Measurements from ENCODE around the gene LIG1.
A peak's percentile ranks its signal among the peaks of the same experiment; 100 is the strongest.

Gene LIG1

DNA sequence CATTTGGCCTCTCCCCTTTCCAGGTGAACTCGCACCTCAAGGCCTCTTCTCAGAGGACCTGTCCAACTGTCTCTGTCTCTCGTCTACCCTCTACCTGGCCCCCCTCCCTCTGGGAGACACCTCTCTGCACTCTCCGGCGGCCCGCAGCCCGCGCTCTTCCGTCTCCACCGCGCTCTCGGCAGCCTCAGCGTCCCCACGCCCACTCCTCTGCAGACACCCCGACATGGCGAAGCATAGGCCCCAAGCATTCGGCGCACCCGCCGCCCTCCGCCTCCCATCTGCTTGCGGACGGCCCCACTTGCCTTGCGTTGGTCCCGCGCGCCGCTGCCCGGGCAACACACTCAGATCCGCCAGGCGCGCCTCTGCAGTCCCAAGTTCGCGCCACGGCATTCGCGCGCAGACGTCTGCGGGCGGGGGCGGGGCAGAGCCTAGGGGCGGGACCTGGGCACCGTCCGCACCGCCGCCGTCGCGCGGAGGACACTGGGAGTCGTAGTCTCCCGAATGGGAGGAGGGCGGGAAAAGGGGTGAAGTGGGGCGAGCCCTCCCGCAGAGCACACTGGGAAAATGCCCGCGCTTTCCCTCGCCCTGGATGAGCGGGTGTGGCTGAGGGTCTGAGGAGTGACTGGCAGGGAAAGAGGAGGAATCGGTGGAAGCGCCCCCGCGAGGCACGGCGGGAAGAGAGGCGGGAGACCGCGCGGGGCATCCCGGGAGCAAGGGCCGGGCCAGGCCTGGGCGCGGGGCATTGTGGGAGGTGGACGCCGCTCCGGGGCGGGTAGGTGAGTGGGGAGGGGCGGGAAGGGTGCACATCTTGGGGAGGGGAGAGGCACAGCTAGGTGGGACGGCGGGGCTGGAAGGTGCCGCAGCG, at the start of gene LIG1, which contains the start of gene ZSWIM9:
TSS of gene LIG1 (minus strand) at position 406 of the 865 bp plus-strand sequence. CDS start 4,778 bp downstream, outside the sequence.
TSS of gene ZSWIM9 (plus strand) at position 742 of the 865 bp plus-strand sequence. CDS start 1,123 bp downstream, outside the sequence.
- DNase-seq = peak; percentile 91

- no peak for DNase-seq
Observed at GRCh38 chr19:48218997-48219396, 48.9 kb upstream of the LIG1 start.

GRCh38 chr19:48216933-48217332, 46.8 kb upstream of the LIG1 start:
- DNase-seq = no peak

DNA sequence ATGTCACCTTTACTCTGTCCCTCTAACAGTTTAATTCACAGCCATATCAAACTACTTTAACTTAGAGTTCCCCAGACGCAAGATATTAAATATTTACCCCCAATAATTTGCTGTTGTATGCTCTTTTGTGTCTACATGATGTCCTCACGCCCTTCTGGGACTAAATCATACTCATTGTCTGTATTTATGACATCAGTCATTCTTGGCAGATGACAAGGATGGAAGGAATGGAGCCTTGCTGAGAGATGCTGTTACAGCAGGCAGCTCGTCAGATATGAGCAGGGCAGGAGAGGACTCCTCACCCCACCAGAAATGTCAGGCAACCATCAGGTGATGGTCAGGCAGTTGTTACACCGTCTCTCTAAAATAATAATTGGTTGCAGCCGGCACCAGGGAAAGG, 43.8 kb upstream of the LIG1 start:
- no peak for DNase-seq

DNA sequence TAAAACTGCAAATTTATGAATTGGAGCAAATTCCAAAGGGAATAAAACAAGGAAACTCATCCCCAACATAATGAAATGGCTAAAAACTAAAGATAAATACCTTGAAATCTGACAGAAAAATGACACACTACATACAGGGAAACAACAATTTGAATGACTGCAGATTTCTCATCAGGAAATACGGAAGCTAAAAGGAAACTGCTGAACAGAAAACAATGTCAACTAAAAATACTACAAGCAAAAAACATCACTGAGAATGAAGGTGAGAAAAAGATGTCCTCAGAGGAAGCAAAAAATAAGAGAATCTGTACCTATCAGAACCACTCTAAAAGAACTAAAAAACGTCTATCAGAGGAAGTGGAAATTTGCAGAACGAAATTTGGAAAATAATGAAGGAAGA, 39.9 kb upstream of the LIG1 start:
- no peak for DNase-seq

DNA sequence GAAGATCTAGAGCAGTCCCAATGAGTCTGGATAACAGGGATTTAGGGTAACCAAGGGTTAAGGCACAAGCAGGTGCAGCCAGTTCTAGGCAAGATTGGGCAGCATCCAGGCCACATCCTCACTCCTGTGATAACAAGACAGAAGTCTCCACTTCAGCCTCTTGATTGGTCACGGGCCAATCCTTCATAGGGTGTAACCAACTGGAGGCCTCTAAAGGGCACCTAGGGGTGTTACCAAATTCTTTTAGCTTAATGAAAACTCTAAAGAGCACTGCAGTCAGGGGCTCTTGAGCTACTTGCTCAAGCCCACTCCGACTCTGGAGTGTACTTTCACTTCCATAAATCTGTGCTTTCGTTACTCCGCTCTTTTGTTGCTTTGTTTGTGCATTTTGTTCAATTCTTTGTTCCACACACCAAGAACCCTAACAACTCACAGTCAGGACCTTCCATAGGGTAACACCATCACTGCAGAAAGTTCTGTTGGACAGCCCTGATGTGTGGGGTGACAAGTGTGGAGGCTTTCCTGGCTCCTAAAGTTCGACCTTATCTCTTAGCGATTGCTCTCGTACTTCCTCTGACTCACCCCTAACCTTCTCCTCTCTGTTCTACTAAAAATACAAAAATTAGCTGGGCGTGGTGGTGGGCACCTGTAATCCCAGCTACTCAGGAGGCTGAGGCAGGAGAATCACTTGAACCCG, 36.4 kb upstream of the LIG1 start:
- DNase-seq = no peak

DNA sequence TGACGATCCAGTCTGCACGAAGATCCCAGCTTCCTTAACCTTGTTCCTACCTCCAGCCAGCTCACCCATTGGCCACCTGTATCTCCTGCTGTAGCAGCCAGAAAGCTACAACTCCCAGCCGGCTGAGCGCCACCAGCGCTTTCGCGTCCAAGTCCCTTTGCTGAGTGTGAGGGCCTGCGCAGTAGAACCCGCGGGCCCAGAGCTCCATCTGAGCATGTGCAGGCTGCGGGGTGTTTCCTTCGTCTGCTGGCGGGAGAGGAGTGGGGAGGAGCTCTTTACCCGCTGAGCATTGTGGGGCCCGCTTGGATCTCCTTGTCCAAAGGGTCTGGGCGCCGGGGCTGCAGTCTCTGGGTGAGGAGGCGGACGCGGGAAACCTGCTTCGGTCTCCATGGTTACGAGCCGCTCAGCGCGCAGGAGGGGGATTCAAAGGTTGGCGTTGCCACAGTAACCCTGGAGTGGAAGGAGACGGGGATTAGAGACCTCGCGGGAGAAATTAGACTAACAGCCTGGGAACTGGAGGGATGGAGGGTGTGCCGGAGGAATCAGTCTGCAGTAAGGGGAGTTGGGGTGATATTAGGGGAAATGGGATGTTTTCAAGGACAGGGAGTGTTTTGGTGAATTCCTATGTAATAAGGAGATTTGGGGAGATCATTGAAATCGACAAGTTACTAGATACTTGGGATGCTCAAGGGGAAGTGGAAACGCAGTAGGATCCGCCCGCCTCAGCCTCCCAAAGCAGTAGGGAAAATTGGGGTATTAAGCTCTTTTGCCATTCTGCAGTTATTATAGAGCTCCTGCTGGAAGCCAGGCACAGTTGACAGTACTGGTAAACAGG, 33.9 kb upstream of the LIG1 start:
- DNase-seq = peak; percentile 94

DNA sequence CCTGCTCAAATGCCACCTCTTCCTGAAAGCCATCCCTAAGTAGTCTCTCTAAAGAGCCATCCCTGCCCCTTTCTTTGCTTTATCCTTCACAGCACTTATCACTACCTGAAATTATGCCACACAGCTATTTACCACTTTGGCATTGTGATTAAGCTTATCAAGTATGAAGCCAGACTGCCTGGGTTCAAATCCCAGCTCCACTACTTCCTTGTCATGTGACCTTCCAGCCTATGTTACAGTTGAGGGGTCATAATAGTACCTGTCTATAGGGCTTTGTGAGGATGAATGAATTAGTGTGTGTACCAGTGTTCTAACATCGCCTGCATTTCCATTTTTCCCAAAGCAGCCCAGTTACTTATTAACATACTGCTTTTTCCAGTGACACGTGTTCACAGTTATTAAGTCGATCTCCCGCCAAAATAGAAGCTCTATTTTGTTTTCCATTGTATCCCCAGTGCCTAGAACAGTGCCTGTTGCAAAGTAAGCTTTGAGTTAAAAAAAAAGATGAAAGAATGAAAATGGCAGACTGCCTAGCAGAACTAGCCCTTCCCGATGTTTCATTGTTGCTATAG, 33.2 kb upstream of the LIG1 start:
- no peak for DNase-seq

GRCh38 chr19:48196933-48197665, 27.0 kb upstream of the LIG1 start:
- no peak for DNase-seq

DNA sequence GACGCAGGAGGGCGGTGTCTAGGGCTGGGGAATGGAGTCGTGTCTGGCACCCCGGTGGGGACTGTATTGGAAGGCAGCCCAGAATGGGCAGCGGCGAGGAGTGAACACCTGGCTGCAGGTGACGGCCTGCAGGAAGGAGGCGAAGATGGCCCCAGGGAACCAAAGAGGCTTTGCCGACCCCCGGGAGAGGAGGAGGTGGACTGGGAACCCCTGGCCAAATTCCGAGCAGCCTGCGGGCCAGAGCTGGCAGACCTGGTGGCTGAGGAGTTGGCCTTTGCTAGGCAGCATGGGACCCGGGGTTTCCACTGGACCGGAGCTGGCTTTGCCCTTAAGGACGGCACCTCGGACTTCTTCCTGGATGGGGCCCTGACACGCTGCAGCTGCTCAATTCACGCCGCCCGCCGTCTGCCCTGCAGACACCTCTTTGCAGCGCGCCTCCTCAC, 26.2 kb upstream of the LIG1 start:
- DNase-seq = no peak

GRCh38 chr19:48194844-48195830, 25.0 kb upstream of the LIG1 start:
- no peak for DNase-seq

DNA sequence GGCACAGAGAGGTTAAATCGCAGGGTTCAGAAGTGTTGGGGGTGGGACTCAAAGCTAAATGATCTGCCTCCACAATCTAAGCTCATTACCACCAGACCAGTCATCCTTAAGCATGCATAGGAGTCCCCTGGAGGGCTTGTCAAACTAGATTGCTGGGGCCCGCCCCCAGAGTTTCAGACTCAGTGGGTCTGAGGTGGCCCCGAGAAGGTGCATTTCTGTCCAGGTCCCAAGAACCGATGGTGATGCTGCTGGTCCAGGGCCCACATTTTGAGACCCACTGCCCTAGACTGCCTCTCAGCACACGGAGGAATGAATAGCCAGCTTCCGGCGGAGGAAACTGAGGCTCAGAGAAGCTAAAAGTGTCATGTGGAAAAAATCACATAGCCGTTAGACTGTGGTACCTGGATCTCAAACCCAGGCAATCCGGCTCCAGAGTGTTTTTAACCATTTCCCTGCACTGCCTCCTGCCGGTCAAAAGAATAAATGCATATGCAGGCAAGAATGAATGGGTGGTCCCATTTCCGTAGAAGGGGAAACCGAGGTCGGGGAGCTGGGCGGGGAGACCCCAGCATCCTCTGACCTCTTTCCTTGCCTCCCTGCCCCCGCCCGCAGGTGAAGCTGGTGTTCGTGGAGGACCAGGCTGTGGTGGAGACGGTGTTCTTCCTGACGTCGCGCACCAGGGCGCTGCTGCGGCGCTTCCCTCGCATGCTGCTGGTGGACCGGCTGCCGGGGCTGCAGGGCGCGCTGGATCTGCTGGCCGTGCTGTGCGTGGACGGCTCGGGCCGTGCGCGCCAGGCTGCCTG, 24.1 kb upstream of the LIG1 start:
- DNase-seq = peak; percentile 32

- DNase-seq = no peak
Observed at GRCh38 chr19:48192750-48193149, 22.6 kb upstream of the LIG1 start.

- no peak for DNase-seq
Observed at GRCh38 chr19:48190885-48191284, 20.7 kb upstream of the LIG1 start.

DNA sequence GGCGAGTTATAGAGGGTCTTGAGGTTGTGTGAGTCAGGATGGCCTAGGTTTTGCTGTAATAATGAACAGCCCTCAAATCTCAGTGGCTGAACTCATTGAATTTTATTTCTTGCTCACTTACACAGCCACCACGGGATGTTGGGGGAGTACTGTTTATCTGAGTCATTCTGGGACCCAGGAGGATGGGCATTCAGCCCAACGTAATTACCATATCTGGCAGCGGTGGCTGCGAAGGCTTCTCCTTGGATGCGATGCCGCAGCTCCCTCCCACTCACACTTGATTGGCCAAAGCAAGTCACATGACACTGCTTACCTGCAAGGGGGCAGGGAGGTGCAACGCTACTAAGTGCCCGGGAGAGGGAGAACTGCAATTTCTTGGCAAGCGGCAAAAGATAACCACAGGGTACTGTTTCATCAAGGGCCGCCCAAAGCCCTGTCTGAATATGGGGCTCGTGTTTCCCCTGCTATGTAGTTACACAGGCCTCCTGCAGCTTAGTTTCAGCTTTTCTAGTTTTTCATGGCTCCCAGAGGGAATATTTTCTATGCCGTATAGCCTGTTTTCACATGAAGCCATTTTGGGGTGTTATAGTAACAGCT, 20.2 kb upstream of the LIG1 start:
- peak; percentile 71 for DNase-seq

GRCh38 chr19:48186541-48186991, 16.4 kb upstream of the LIG1 start:
- no peak for DNase-seq

DNA sequence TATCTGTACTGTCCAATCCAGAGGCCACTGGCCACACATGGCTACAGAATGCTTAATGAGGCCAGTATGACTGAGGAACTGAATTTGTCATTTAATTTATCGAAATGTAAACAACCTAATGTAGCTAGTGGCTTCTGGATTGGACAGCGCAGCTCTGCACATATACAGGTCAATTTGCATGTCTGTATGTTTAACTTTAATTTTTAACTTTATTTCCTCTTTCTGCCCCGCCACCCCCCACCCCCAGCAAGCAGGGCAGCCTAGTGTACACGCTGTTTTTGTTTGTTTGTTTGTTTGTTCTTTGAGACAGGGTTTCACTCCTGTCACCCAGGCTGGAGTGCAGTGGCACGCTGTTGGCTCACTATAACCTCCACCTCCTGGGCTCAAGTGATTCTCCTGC, 15.9 kb upstream of the LIG1 start:
- no peak for DNase-seq

- no peak for DNase-seq
Observed at GRCh38 chr19:48183356-48183755, 13.2 kb upstream of the LIG1 start.

- no peak for DNase-seq
Observed at GRCh38 chr19:48182434-48182833, 12.3 kb upstream of the LIG1 start.
